8988T (cell line): Measurements from ENCODE around the gene MUC2.

Source experiments
- DNase-seq: peaks from one replicate; pipeline ENCODE4 v3.0.0; 2011

Gene MUC2

GRCh38 chr11:1052133-1053011 is 22.3 kb upstream of the MUC2 start:
- no peak for DNase-seq

- DNase-seq, result no peak
These were observed 21.4 kb upstream of the MUC2 start for GRCh38 chr11:1053121-1053901.

GRCh38 chr11:1054143-1055108 is 20.2 kb upstream of the MUC2 start:
- no peak for DNase-seq

- no peak for DNase-seq
These were observed 19.5 kb upstream of the MUC2 start for GRCh38 chr11:1055109-1055703.

GRCh38 chr11:1055990-1056771 is 18.5 kb upstream of the MUC2 start:
- DNase-seq, result no peak

- DNase-seq, result no peak
These were observed 16.9 kb upstream of the MUC2 start for GRCh38 chr11:1057806-1058205.

- DNase-seq, result no peak
These were observed 14.9 kb upstream of the MUC2 start for GRCh38 chr11:1059759-1060158.

GRCh38 chr11:1060410-1060809 is 14.3 kb upstream of the MUC2 start:
- DNase-seq, result no peak

GRCh38 chr11:1060852-1061616 is 13.6 kb upstream of the MUC2 start:
- peak; percentile 81 for DNase-seq

GRCh38 chr11:1062075-1062820 is 12.4 kb upstream of the MUC2 start:
- DNase-seq, result no peak

GRCh38 chr11:1064167-1064566 is 10.5 kb upstream of the MUC2 start:
- DNase-seq, result no peak

GRCh38 chr11:1067812-1068496 is 6.7 kb upstream of the MUC2 start:
- DNase-seq, result no peak

- DNase-seq, result no peak
These were observed 4.9 kb upstream of the MUC2 start for GRCh38 chr11:1069740-1070139.

GRCh38 chr11:1070594-1071462 is 3.8 kb upstream of the MUC2 start:
- DNase-seq, result no peak

GRCh38 chr11:1071571-1072115 is 3.0 kb upstream of the MUC2 start:
- no peak for DNase-seq

GRCh38 chr11:1072116-1072820 is 2.4 kb upstream of the MUC2 start:
- DNase-seq, result no peak

GRCh38 chr11:1072821-1073231 is 1.8 kb upstream of the MUC2 start:
- no peak for DNase-seq
